HG03103 (cell line): Measurements from ENCODE around the gene ARMC9.
"Not testable (repeated sequence)": the region's sequence is repeated elsewhere in the genome, so short reads cannot be mapped to it uniquely, and the experiment has no call there.

ENCODE experiments used
- ATAC-seq: cut with Tn5 transposase; IDR thresholded peaks from one replicate; pipeline ENCODE4 v1.9.1; 2021; ENCODE audit warnings: low read depth; ENCODE audit not compliant: unreplicated experiment

The ARMC9 gene, protein sequence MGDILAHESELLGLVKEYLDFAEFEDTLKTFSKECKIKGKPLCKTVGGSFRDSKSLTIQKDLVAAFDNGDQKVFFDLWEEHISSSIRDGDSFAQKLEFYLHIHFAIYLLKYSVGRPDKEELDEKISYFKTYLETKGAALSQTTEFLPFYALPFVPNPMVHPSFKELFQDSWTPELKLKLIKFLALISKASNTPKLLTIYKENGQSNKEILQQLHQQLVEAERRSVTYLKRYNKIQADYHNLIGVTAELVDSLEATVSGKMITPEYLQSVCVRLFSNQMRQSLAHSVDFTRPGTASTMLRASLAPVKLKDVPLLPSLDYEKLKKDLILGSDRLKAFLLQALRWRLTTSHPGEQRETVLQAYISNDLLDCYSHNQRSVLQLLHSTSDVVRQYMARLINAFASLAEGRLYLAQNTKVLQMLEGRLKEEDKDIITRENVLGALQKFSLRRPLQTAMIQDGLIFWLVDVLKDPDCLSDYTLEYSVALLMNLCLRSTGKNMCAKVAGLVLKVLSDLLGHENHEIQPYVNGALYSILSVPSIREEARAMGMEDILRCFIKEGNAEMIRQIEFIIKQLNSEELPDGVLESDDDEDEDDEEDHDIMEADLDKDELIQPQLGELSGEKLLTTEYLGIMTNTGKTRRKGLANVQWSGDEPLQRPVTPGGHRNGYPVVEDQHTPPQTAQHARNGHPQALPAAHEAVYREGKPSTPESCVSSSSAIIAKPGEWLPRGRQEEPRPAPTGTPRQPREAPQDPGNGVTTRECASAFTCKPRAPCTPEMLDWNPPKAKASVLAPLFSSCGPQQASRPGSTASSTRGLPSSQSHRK

DNA sequence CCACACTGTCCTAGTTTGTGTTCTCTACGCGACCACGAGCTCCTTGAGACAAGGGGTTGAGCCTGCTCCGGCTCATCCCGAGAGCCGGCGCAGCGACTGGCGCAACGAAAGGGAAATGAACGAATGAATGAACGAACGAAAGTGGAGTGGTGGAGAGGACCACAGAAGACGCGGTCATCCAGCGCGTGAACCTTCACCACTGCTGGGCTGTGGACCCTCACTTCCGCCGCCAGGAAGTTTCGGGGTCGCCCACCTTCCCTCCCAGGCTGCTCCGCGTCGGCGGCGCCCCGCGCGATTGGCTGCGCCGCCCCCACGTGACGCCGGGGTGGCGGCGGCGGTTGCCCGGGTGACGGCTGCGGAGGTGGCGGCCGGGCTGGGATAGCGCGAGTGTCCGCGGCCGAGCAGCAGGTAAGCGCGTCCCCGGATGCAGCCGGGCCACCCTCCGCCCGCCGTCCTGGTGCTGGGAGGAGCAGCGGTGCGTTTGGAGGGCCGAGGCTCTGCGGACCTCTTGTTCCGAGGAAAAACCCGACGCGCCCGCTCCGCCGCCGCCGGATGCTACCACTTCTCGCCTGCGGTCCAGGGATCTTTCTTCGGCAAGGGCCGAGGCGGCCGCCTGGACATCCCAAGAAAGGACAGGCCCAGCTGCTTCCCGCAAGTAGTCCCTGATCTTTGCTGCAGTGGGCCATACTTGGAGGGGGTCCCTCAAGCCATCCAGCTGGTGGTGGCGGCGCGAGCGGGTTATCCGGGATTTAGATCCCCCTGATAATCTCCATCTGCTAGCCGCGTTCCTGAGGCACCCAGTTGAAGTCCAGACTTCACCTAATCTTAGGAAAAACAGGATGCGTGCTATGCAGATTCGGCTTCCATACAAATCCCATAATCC is at the start of gene ARMC9:
ARMC9 (plus strand) TSS at position 341 of the 883 bp plus-strand sequence. CDS start 7,608 bp downstream, outside the sequence.
- ATAC-seq, result peak; percentile 95

GRCh38 chr2:231152800-231153557 is 45.5 kb upstream of the ARMC9 start:
- no peak for ATAC-seq

DNA sequence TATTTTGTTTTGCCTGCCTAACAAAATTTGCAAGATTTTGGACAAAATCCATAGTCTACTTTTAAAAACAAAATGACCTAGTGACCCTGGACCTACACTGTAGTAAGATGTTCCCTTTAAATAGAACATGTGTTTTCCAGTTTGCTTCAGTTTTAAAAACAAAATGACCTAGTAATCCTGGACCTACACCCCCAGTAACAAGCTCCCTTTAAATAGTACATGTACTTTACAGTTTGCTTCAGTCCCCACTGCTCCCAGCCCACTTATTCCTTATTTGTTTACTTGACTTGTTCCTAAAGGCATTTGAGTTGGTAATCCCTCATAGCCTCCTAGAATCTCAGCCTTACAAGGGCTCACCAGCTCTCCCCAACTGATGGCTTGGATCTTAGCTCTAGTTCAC is 39.1 kb upstream of the ARMC9 start:
- no peak for ATAC-seq

DNA sequence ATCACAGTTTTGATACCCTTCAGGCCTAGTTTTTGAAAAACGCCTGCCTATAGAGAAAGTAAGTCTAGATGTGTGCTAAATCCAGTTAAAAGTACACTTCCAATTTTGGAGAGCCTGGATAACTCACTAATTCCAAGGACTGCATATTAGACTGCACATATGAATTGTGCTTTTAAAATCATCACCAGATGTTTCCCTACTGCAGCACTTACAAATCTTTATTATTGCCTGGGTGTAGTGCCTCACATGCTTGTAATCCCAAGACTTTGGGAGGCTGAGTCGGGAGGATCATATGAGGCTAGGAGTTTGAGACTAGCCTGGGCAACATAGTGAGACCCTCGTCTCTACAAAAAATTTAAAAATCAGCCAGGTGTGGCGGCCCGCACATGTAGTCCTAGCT is 37.7 kb upstream of the ARMC9 start:
- no peak for ATAC-seq

DNA sequence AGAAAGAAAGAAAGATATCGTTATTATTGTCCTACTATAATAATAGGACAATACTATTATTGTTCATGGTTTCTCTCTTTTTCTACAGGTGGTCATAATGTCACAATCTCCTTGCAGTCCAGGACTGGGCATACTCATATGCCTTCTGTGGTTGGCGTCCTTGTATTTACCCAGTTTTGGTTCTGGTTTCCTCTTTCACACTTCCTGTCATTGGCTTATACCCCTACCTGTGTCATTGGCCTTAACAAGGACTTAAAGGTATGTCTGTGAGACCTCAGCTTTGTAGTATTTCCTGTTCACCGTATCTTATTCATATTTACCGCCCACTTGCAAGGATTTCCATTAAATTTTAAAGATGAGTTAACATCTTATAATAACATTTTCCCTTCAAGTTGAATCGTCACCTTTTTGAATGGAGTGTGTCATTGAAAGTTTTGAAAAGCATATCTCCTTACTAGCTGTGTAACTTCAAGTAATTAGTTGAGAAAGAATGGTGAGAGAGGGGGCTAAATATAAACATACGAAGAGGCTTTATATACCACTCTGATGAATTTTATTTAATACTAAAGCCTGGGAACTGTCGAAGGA is 37.1 kb upstream of the ARMC9 start:
- no peak for ATAC-seq

DNA sequence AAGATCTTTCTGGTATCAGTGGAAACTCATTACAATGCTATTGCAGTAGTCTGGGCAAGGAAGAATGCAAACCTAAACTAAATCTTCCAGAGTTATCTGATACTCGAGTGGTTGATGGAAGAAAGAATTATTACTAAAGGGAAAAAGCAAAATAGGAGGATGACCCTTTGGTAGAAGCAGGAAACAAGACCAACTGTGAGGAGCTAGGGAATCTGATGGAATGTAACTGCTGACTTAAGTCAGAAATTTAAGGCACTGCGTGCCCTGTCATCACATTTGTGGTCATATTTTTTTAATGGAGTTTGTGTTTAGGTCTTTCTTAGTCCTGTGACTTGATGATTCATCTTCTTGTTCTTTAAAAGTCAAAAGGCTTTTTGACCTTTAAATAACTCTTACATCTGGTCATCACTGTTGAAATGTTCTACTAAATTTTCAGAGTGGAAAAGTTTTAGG is 36.5 kb upstream of the ARMC9 start:
- ATAC-seq, result no peak

- ATAC-seq, result no peak
Measured at GRCh38 chr2:231163011-231163410, 35.4 kb upstream of the ARMC9 start.

GRCh38 chr2:231163414-231164095 is 34.9 kb upstream of the ARMC9 start:
- ATAC-seq, result no peak

DNA sequence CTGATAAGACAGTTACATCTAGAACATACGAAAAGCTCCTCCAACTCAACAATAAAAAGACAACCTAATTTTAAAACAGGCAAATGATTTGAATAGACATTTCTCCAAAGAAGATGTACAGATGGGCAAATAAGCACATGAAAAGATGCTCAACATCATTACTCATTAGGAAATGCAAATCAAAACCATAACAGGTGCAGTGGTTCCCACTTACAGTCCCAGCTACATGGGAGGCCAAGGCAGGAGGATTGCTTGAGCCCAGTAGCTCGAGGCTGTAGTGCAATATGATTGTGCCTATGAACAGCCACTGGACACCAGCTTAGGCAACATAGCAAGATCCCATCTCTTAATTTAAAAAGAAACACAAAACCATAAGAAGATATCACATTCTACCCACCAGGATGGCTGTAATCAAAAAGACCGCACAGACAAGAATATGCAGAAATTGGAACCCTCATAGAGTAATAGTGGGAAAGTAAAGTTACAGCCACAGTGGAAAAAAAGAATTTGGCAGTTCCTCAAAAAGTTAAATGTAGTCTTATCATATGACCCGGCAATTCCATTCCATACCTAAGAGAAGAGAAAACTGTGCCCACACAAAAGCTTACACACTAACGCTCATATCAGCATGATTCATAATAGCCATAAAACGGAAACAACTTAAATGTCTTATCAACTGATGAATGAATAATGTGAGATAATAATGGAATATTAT is 30.5 kb upstream of the ARMC9 start:
- no peak for ATAC-seq

GRCh38 chr2:231168460-231169139 is 29.8 kb upstream of the ARMC9 start:
- no peak for ATAC-seq

DNA sequence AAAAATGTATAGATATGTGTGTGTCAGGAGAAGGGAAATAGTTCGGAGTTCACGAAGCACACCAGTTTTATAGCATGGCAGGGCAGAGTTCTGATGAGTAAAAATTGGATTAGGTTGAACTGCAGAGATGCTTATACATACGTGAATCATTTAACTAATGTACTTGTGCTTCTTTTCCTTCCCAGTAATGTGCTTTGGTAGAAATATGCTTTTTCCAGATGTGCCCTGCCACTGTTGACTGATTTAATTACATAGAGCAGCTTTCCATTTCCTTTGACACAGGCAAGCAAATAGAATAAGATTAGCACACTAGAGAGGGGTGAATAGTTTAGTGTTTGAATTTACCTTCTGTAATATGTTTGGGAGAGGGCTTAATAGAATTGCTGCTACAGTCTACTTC is 28.9 kb upstream of the ARMC9 start:
- no peak for ATAC-seq

GRCh38 chr2:231170055-231170454 is 28.4 kb upstream of the ARMC9 start:
- ATAC-seq, result no peak

DNA sequence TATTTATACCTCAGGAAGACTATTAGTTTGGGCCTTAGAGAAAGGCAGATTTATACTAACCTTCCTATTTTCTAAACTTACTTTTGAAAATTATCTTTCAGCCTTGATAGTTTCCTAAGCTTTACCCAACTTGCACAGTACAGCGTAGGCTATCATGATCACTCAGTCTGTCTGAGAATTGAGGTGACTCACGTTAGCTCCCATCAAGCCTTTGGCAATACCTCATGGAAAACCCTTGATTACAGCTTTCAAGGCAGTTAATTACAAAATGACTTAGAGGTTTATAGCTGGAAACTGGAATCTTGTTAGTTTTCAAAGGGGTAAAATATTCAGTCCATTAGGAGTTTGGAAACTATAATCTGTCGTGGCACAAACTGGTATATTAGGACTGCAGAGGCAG is 26.4 kb upstream of the ARMC9 start:
- ATAC-seq, result no peak

DNA sequence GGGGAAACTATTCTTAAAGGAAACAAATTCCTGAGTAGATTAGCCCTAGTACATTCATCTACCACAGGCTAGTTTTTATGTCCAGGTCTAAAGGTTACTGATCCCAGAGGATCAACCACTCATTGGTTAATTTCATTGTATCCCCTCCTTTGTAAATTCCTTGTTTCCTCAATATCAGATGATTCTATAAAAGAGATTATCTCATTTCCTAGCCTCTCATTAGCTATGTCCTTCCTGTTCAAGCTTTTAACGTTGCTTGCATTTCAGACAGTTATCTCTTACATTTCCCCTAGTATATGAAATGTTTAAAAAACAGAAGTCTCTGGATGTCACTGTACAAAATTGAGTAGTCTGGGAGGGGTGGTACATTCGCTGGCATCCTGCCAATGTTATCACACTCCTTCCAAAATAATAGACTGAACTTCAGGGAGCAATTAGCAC is 24.2 kb upstream of the ARMC9 start:
- ATAC-seq, result no peak

DNA sequence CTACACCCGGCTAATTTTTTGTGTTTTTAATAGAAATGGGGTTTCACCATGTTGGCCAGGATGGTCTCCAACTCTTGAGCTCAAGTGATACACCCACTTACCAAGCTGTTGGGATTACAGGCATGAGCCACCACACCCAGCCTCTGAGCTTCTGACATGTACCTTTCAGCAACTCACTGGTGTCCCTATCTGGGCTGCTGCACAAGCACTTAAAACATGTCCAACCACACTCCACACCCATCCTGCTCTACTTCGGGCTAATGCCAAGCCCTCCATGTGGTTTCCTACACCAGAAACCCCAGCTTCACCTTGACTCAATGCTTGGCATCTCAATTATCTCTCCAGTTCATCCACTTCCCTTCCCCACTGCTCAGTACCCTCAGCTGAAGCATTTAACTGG is 22.4 kb upstream of the ARMC9 start:
- no peak for ATAC-seq

DNA sequence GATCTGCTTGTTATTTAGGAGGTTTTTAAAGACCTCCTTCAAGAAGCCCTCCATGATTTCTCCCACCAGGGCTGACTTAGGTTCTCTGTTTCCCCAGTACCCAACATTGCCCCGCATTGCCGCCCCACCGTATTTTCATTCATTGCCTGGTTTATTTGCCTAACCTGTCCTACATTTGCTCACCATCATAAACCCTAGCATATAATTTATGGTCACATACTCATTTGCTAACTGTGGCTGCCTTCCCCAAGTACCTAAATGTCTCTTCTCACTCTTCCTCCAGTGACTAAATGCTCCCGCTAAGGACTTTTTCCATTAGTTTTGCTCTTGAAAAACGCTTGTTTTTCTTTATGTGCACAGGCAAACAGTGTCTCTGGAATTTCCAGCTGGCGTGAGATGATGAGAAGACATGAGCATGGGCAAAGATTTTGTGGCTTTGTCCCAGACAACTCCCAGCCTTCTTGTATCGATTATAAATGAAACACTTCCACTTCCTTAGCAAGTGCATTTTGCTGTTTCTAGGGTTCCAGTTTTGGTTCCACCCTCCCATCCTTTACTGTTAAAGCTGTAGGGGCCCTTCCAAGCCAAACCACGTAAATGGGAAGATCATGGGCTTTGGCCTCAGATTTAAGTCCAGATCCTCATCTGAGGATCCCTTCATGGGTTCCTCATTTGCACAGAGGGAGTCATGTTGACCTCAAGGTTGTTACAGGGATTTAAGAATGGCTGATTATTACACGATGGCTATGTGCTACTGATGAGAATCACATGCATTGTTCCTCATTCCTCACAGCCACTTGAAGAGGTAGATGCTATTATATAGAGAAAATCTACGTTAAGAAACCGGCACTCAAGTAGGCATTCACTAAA is 21.0 kb upstream of the ARMC9 start:
- no peak for ATAC-seq

DNA sequence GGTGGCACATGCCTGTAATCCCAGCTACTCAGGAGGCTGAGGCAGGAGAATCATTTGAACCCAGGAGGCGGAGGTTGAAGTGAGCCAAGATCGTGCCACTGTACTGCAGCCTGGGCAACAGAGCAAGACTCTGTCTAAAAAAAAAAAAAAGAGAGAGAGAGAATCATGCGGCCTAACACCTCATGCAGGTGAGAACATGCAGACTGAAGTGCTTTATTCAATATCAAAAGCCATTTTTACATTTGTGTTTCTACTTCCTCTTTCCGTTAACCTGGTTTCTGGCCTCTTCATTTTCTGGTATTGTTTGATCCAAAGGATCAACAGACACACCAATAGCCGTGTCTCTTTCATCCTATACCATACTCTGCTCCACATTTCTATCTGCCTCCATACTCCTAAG is 19.6 kb upstream of the ARMC9 start:
- not testable (repeated sequence) for ATAC-seq
